Ovary (tissue), 3 donors: ENCODE data around the gene GSTT4.
"Not testable (repeated sequence)": the region's sequence is repeated elsewhere in the genome, so short reads cannot be mapped to it uniquely, and the experiment has no call there.

Experiments used
- CTCF ChIP-seq, 3 donors: fragments of 450-650 bp in 2 of 3; fragments of 200-600 bp in 1 of 3; IDR thresholded peaks; one replicate each; pipeline versions ENCODE4 v1.5.1 to v1.8.0; 2016 to 2022; ENCODE audit warnings: antibody characterized with exemption in 3 of 3, mild to moderate bottlenecking in 1 of 3
- EP300 ChIP-seq: sonication (generic); formaldehyde crosslinking; IDR thresholded peaks from one replicate; pipeline ENCODE4 v1.6.1; 2017; ENCODE audit warnings: antibody characterized with exemption
- donor health status: DM: no; HTN: no; CAD: no.

- TF ChIP-seq EP300; CTCF (IDR thresholded peaks at IDR 0.05): not testable (repeated sequence)
Measured at GRCh38 chr22:23977304-23977703, 27.9 kb downstream of the GSTT4 start.
